Measurements from ENCODE around the gene DCAF6. TPM values are rescaled to one million over a fixed set of nuclear protein-coding genes. Genes with fewer than 3 reads are reported as not detected.
"Not testable (repeated sequence)": the region's sequence is repeated elsewhere in the genome, so short reads cannot be mapped to it uniquely, and the experiment has no call there.

Gene DCAF6
- total and polyA plus RNA-seq, 4 donors, result 19.7 to 120 (median 28.2) TPM

DNA sequence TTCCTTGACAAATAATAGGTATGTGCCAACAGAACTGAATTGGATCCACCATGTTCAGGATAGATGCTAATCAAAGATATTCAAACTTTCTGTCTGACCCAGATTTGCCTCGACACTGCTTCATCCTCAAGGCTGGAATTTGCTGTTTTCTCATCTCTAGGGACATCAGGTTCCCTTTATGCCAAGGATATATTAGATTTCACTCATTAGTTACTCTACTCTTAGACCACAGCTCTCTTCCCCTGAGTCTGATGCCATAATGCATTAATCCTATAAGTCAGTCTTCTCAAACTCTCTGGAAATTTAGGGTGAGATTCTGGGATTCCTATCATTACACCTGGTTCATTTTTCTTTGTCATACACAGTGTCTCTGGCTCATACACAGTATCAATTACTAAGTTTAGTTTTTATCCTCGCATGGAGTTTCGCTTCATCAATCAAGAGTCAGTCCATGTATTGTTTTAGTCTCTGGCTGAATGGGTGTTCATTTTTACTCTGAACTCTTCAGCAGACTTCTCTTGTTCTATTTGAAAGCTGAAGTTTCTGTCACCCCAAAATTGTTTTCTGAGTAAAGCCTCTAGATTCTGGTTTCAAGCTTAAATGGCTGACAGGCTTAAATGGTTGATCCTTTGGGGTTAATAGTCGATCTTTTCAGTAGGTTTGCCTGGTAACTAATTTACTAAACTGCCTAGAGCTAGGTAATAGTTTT is 9.3 kb upstream of the DCAF6 start:
- no peak for TF ChIP-seq CTCF (IDR thresholded peaks at IDR 0.05; ENCODE audit: control extremely low read depth, extremely low read depth)
- no peaks in the 10 kb centered on the region for H3K27me3 ChIP-seq (ENCODE audit: control insufficient read depth in 3 of 3, insufficient read depth in 3 of 3, low read length in 2 of 3)
- 89 to 91% methylated on average over 4 of the region's 4 CpGs for WGBS, 2 donors
- H3K4me3 ChIP-seq, result no peak overlapping the region
- H3K27ac ChIP-seq (ENCODE audit: low read depth in 1 of 2, low read length in 1 of 2), result no peak overlapping the region
- peaks cover 0 to 4% (median 0%) of the 10 kb centered on the region in 4 donors for H3K36me3 ChIP-seq (ENCODE audit: control insufficient read depth in 4 of 4, insufficient read depth in 4 of 4, low read length in 4 of 4)
- H3K9ac ChIP-seq (ENCODE audit: insufficient read depth in 1 of 2, low read length in 2 of 2), result no peak overlapping the region
- peaks cover 0 to 11% (median 2%) of the 10 kb centered on the region in 5 donors for H3K4me1 ChIP-seq (ENCODE audit: control insufficient read depth in 5 of 5, insufficient read depth in 5 of 5, low read length in 5 of 5)
- no peak for DNase-seq
- ATAC-seq (ENCODE audit: insufficient read depth, low FRiP score), result no peak
- no peaks in the 10 kb centered on the region for H3K9me3 ChIP-seq (ENCODE audit: control insufficient read depth in 4 of 4, insufficient read depth in 3 of 4, low read length in 3 of 4)

- H3K9ac ChIP-seq (ENCODE audit: insufficient read depth in 1 of 2, low read length in 2 of 2), result no peak overlapping the region
- H3K4me3 ChIP-seq, result no peak overlapping the region
- peaks cover 0 to under 1% (median 0%) of the 10 kb centered on the region in 4 donors for H3K36me3 ChIP-seq (ENCODE audit: control insufficient read depth in 4 of 4, insufficient read depth in 4 of 4, low read length in 4 of 4)
- H3K4me1 ChIP-seq (ENCODE audit: control insufficient read depth in 5 of 5, insufficient read depth in 5 of 5, low read length in 5 of 5), result peaks cover 0 to 14% (median 2%) of the 10 kb centered on the region in 5 donors
- no peak for DNase-seq
- no peak for ATAC-seq (ENCODE audit: insufficient read depth, low FRiP score)
- no peak overlapping the region for H3K27ac ChIP-seq (ENCODE audit: low read depth in 1 of 2, low read length in 1 of 2)
- H3K9me3 ChIP-seq (ENCODE audit: control insufficient read depth in 4 of 4, insufficient read depth in 3 of 4, low read length in 3 of 4), result no peaks in the 10 kb centered on the region
- WGBS, 2 donors, result 90 to 97% methylated on average over 2 of the region's 2 CpGs
- no peak for TF ChIP-seq CTCF (IDR thresholded peaks at IDR 0.05; ENCODE audit: control extremely low read depth, extremely low read depth)
- no peaks in the 10 kb centered on the region for H3K27me3 ChIP-seq (ENCODE audit: control insufficient read depth in 3 of 3, insufficient read depth in 3 of 3, low read length in 2 of 3)
Observed at GRCh38 chr1:167928457-167928852, 8.0 kb upstream of the DCAF6 start.

DNA sequence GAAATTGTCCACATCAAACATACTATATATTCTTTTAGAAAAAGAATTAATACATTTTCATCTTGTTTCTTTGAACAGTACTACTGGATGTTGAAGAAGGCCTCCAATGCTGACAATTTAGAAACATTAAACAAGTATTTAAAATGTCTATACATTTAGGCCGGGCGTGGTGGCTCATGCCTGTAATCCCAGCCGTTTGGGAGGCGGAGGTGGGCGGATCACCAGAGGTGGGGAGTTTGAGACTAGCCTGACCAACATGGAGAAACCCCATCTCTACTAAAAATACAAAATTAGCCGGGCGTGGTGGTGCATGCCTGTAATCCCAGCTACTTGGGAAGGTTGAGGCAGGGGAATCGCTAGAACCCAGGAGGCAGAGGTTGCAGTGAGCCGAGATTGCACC is 7.6 kb upstream of the DCAF6 start:
- H3K27me3 ChIP-seq (ENCODE audit: control insufficient read depth in 3 of 3, insufficient read depth in 3 of 3, low read length in 2 of 3); H3K27ac ChIP-seq (ENCODE audit: low read depth in 1 of 2, low read length in 1 of 2); ATAC-seq (ENCODE audit: insufficient read depth, low FRiP score); DNase-seq; H3K36me3 ChIP-seq (ENCODE audit: control insufficient read depth in 4 of 4, insufficient read depth in 4 of 4, low read length in 4 of 4); H3K4me3 ChIP-seq; H3K9ac ChIP-seq (ENCODE audit: insufficient read depth in 1 of 2, low read length in 2 of 2); H3K9me3 ChIP-seq (ENCODE audit: control insufficient read depth in 4 of 4, insufficient read depth in 3 of 4, low read length in 3 of 4): not testable (repeated sequence)
- 95 to 96% methylated on average over 9 of the region's 9 CpGs for WGBS, 2 donors
- H3K4me1 ChIP-seq (ENCODE audit: control insufficient read depth in 5 of 5, insufficient read depth in 5 of 5, low read length in 5 of 5), result peaks cover 0 to 17% (median 4%) of the 10 kb centered on the region in 5 donors

DNA sequence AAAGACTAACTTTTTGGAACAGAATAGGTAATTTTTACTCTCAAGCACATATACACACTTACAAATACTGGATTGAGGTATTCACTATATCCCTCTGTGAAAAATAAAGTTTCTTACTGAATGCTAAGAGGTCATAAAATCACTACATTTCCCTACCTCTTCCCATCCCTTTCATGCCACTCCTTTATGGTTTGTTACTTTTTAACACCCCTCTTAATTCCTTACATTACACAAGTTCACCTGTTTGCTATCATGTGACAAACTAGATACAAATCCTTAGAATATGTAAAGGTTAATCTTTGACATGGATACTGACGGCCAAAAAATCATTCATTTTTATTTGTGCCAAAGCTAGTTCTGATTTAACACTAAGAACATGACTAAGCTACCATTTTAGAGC is 6.8 kb upstream of the DCAF6 start:
- peaks cover 0 to 22% (median 7%) of the 10 kb centered on the region in 5 donors for H3K4me1 ChIP-seq (ENCODE audit: control insufficient read depth in 5 of 5, insufficient read depth in 5 of 5, low read length in 5 of 5)
- H3K27me3 ChIP-seq (ENCODE audit: control insufficient read depth in 3 of 3, insufficient read depth in 3 of 3, low read length in 2 of 3), result no peaks in the 10 kb centered on the region
- H3K36me3 ChIP-seq (ENCODE audit: control insufficient read depth in 4 of 4, insufficient read depth in 4 of 4, low read length in 4 of 4), result no peaks in the 10 kb centered on the region
- WGBS, 2 donors, result 84 to 85% methylated on average over 1 of the region's 1 CpG
- no peaks in the 10 kb centered on the region for H3K9me3 ChIP-seq (ENCODE audit: control insufficient read depth in 4 of 4, insufficient read depth in 3 of 4, low read length in 3 of 4)
- no peak overlapping the region for H3K9ac ChIP-seq (ENCODE audit: insufficient read depth in 1 of 2, low read length in 2 of 2)
- no peak for DNase-seq
- H3K4me3 ChIP-seq, result no peak overlapping the region
- H3K27ac ChIP-seq (ENCODE audit: low read depth in 1 of 2, low read length in 1 of 2), result no peak overlapping the region
- ATAC-seq (ENCODE audit: insufficient read depth, low FRiP score), result no peak
- no peak for TF ChIP-seq CTCF (IDR thresholded peaks at IDR 0.05; ENCODE audit: control extremely low read depth, extremely low read depth)

Measured in lung (tissue), 12 donors.